GM21423 (cell line): ENCODE results near the gene PAX9.

Experiments used
- ATAC-seq: cut with Tn5 transposase; IDR thresholded peaks from one replicate; pipeline ENCODE4 v1.9.1; 2021; ENCODE audit warnings: mild to moderate bottlenecking, moderate library complexity; ENCODE audit not compliant: unreplicated experiment

Gene PAX9

GRCh38 chr14:36661506-36662257 lies at the start of gene PAX9:
Gene PAX9 (plus strand): TSS chr14:36661860. CDS start chr14:36662090, 230 bp downstream.
- peak; percentile 76 for ATAC-seq

GRCh38 chr14:36617824-36618223 lies 43.8 kb upstream of the PAX9 start:
- no peak for ATAC-seq

GRCh38 chr14:36618641-36619040 lies 43.0 kb upstream of the PAX9 start:
- no peak for ATAC-seq

GRCh38 chr14:36619131-36619530 lies 42.5 kb upstream of the PAX9 start:
- no peak for ATAC-seq

GRCh38 chr14:36619853-36620252 lies 41.8 kb upstream of the PAX9 start:
- ATAC-seq: no peak

GRCh38 chr14:36625014-36625413 lies 36.6 kb upstream of the PAX9 start:
- no peak for ATAC-seq

GRCh38 chr14:36625436-36625835 lies 36.2 kb upstream of the PAX9 start:
- no peak for ATAC-seq

- peak; percentile 46 for ATAC-seq
These were observed 35.5 kb upstream of the PAX9 start for GRCh38 chr14:36626151-36626550.

GRCh38 chr14:36627981-36628380 lies 33.7 kb upstream of the PAX9 start:
- ATAC-seq: no peak

GRCh38 chr14:36633580-36633979 lies 28.1 kb upstream of the PAX9 start:
- no peak for ATAC-seq

GRCh38 chr14:36646664-36647416 lies 14.8 kb upstream of the PAX9 start:
- no peak for ATAC-seq

- no peak for ATAC-seq
These were observed 14.2 kb upstream of the PAX9 start for GRCh38 chr14:36647417-36647823.

- ATAC-seq: no peak
These were observed 13.6 kb upstream of the PAX9 start for GRCh38 chr14:36647824-36648753.

GRCh38 chr14:36649872-36650650 lies 11.6 kb upstream of the PAX9 start:
- no peak for ATAC-seq

GRCh38 chr14:36652542-36653201 lies 9.0 kb upstream of the PAX9 start:
- ATAC-seq: no peak

- ATAC-seq: no peak
These were observed 8.2 kb upstream of the PAX9 start for GRCh38 chr14:36653413-36653812.

GRCh38 chr14:36653962-36654793 lies 7.5 kb upstream of the PAX9 start:
- ATAC-seq: no peak

GRCh38 chr14:36654794-36655381 lies 6.8 kb upstream of the PAX9 start:
- ATAC-seq: no peak

GRCh38 chr14:36655571-36655962 lies 6.1 kb upstream of the PAX9 start:
- ATAC-seq: no peak
